Memory B cell (primary cell): Measurements from ENCODE around the gene BRCA1.
"Not testable (repeated sequence)": the region's sequence is repeated elsewhere in the genome, so short reads cannot be mapped to it uniquely, and the experiment has no call there.

Experiments
- ATAC-seq: fragments of 150-1000 bp; cut with Tn5 transposase; 2 replicates; pipeline ENCODE4 v1.10.0; 2021; ENCODE audit warnings: low read depth, mild to moderate bottlenecking, moderate library complexity
- DNase-seq, 2 donors: peaks; one replicate each; pipeline ENCODE4 v3.0.0; 2022; ENCODE audit warnings: low spot score in 2 of 2
- H3K27ac Mint-ChIP-seq: one replicate; pipeline ENCODE4 v1.8.0; 2022; ENCODE audit warnings: mild to moderate bottlenecking, moderate library complexity, mixed read lengths
- H3K27me3 Mint-ChIP-seq: one replicate; pipeline ENCODE4 v1.8.0; 2022; ENCODE audit warnings: mixed read lengths
- H3K36me3 Mint-ChIP-seq: one replicate; pipeline ENCODE4 v1.8.0; 2022; ENCODE audit warnings: mild to moderate bottlenecking, mixed read lengths
- H3K4me1 Mint-ChIP-seq: one replicate; pipeline ENCODE4 v1.8.0; 2022; ENCODE audit warnings: mixed read lengths
- H3K4me3 Mint-ChIP-seq: one replicate; pipeline ENCODE4 v1.8.0; 2022; ENCODE audit warnings: mild to moderate bottlenecking, moderate library complexity, mixed read lengths
- H3K9me3 Mint-ChIP-seq: one replicate; pipeline ENCODE4 v1.8.0; 2022; ENCODE audit warnings: mixed read lengths

Gene BRCA1

GRCh38 chr17:43018932-43019331 is 106.2 kb downstream of the BRCA1 start:
- H3K36me3 Mint-ChIP-seq: peaks cover 8% of the 10 kb centered on the region
- no peak for DNase-seq
- peaks cover 17% of the 10 kb centered on the region for H3K4me1 Mint-ChIP-seq
- no peak overlapping the region for H3K4me3 Mint-ChIP-seq
- H3K9me3 Mint-ChIP-seq: no peaks in the 10 kb centered on the region
- H3K27me3 Mint-ChIP-seq: no peaks in the 10 kb centered on the region
- no peak overlapping the region for H3K27ac Mint-ChIP-seq
- ATAC-seq: no peak

GRCh38 chr17:43018008-43018853 is 106.9 kb downstream of the BRCA1 start:
- peaks cover 17% of the 10 kb centered on the region for H3K4me1 Mint-ChIP-seq
- peak overlapping the region; percentile 0 for H3K27ac Mint-ChIP-seq
- no peak overlapping the region for H3K4me3 Mint-ChIP-seq
- H3K36me3 Mint-ChIP-seq: peaks cover 11% of the 10 kb centered on the region
- DNase-seq (no peak), ATAC-seq (peak; percentile 11)
- H3K27me3 Mint-ChIP-seq: no peaks in the 10 kb centered on the region
- no peaks in the 10 kb centered on the region for H3K9me3 Mint-ChIP-seq

- Mint-ChIP-seq H3K27ac (no peak overlapping the region), H3K36me3 (peaks cover 16% of the 10 kb centered on the region), H3K27me3 (no peaks in the 10 kb centered on the region), H3K4me3 (no peak overlapping the region), H3K9me3 (no peaks in the 10 kb centered on the region), H3K4me1 (peaks cover 17% of the 10 kb centered on the region)
- DNase-seq (no peak), ATAC-seq (no peak)
Observed at GRCh38 chr17:43016216-43016615, 108.9 kb downstream of the BRCA1 start.

GRCh38 chr17:43015579-43015978 is 109.6 kb downstream of the BRCA1 start:
- Mint-ChIP-seq H3K36me3 (peaks cover 16% of the 10 kb centered on the region), H3K9me3 (no peaks in the 10 kb centered on the region), H3K27me3 (no peaks in the 10 kb centered on the region), H3K4me1 (peaks cover 13% of the 10 kb centered on the region), H3K27ac (peak overlapping the region; percentile 28), H3K4me3 (no peak overlapping the region)
- ATAC-seq: no peak
- no peak for DNase-seq

GRCh38 chr17:43014649-43015542 is 110.3 kb downstream of the BRCA1 start:
- peaks cover 16% of the 10 kb centered on the region for H3K36me3 Mint-ChIP-seq
- H3K4me1 Mint-ChIP-seq: peaks cover 14% of the 10 kb centered on the region
- ATAC-seq: no peak
- DNase-seq: no peak
- no peaks in the 10 kb centered on the region for H3K9me3 Mint-ChIP-seq
- no peak overlapping the region for H3K4me3 Mint-ChIP-seq
- H3K27ac Mint-ChIP-seq: peak overlapping the region; percentile 28
- no peaks in the 10 kb centered on the region for H3K27me3 Mint-ChIP-seq

- ATAC-seq (no peak), DNase-seq (no peak)
- Mint-ChIP-seq H3K27me3 (no peaks in the 10 kb centered on the region), H3K36me3 (peaks cover 16% of the 10 kb centered on the region), H3K9me3 (no peaks in the 10 kb centered on the region), H3K27ac (peak overlapping the region; percentile 28), H3K4me3 (no peak overlapping the region), H3K4me1 (peaks cover 7% of the 10 kb centered on the region)
Observed at GRCh38 chr17:43014020-43014648, 111.0 kb downstream of the BRCA1 start.

GRCh38 chr17:43013296-43013695 is 111.9 kb downstream of the BRCA1 start:
- DNase-seq (no peak), ATAC-seq (no peak)
- Mint-ChIP-seq H3K36me3 (peaks cover 16% of the 10 kb centered on the region), H3K9me3 (no peaks in the 10 kb centered on the region), H3K4me1 (peaks cover 7% of the 10 kb centered on the region), H3K4me3 (no peak overlapping the region), H3K27me3 (no peaks in the 10 kb centered on the region), H3K27ac (peak overlapping the region; percentile 9)

- Mint-ChIP-seq H3K27ac (peak overlapping the region; percentile 47), H3K4me1 (peaks cover 5% of the 10 kb centered on the region), H3K9me3 (no peaks in the 10 kb centered on the region), H3K27me3 (no peaks in the 10 kb centered on the region), H3K36me3 (peaks cover 16% of the 10 kb centered on the region), H3K4me3 (no peak overlapping the region)
- ATAC-seq: no peak
- no peak for DNase-seq
Observed at GRCh38 chr17:43011728-43012472, 113.3 kb downstream of the BRCA1 start.

- Mint-ChIP-seq H3K4me3 (no peak overlapping the region), H3K27ac (peak overlapping the region; percentile 31), H3K9me3 (no peaks in the 10 kb centered on the region), H3K4me1 (peaks cover 7% of the 10 kb centered on the region), H3K27me3 (no peaks in the 10 kb centered on the region), H3K36me3 (peaks cover 14% of the 10 kb centered on the region)
- ATAC-seq (no peak), DNase-seq (no peak)
Observed at GRCh38 chr17:43010667-43011308, 114.4 kb downstream of the BRCA1 start.

- Mint-ChIP-seq H3K27me3 (no peaks in the 10 kb centered on the region), H3K4me3 (peak within 1 kb of the TSS; percentile 99), H3K9me3 (no peaks in the 10 kb centered on the region), H3K27ac (peak within 1 kb of the TSS; percentile 92), H3K4me1 (peaks cover 7% of the 10 kb centered on the region), H3K36me3 (peaks cover 6% of the 10 kb centered on the region)
- DNase-seq (peak; percentile 72 to 83), ATAC-seq (peak; percentile 100)
Observed at GRCh38 chr17:43006639-43007551, 118.3 kb downstream of the BRCA1 start, which contains the start of gene IFI35. Gene IFI35, plus strand, starts transcription at chr17:43006784. Its CDS starts 164 bp downstream, at chr17:43006948.

GRCh38 chr17:43003542-43004172 is 121.5 kb downstream of the BRCA1 start:
- Mint-ChIP-seq H3K4me3 (no peak overlapping the region), H3K27me3 (no peaks in the 10 kb centered on the region), H3K27ac (no peak overlapping the region), H3K9me3 (no peaks in the 10 kb centered on the region), H3K36me3 (peaks cover 14% of the 10 kb centered on the region), H3K4me1 (peaks cover 13% of the 10 kb centered on the region)
- no peak for ATAC-seq
- no peak for DNase-seq

GRCh38 chr17:43000894-43001293 is 124.3 kb downstream of the BRCA1 start:
- not testable (repeated sequence) for ATAC-seq, DNase-seq, H3K27me3 Mint-ChIP-seq, H3K9me3 Mint-ChIP-seq, H3K4me3 Mint-ChIP-seq
- Mint-ChIP-seq H3K4me1 (peaks cover 16% of the 10 kb centered on the region), H3K27ac (peak overlapping the region; percentile 50), H3K36me3 (peaks cover 14% of the 10 kb centered on the region)
